Stimulated activated CD8-positive, alpha-beta memory T cell treated with anti-CD3 and anti-CD28 coated beads, Interleukin-4, amount 100 ng/mL, for 4 hours (primary cell): ENCODE measurements around the gene SLC50A1.
A peak's percentile ranks its signal among the peaks of the same experiment; 100 is the strongest.

ENCODE experiments used
- DNase-seq, 2 donors: peaks; one replicate each; pipeline ENCODE4 v3.0.0-alpha.2; 2020; ENCODE audit warnings: low read depth in 2 of 2, low spot score in 1 of 2

Gene SLC50A1, protein sequence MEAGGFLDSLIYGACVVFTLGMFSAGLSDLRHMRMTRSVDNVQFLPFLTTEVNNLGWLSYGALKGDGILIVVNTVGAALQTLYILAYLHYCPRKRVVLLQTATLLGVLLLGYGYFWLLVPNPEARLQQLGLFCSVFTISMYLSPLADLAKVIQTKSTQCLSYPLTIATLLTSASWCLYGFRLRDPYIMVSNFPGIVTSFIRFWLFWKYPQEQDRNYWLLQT

DNA sequence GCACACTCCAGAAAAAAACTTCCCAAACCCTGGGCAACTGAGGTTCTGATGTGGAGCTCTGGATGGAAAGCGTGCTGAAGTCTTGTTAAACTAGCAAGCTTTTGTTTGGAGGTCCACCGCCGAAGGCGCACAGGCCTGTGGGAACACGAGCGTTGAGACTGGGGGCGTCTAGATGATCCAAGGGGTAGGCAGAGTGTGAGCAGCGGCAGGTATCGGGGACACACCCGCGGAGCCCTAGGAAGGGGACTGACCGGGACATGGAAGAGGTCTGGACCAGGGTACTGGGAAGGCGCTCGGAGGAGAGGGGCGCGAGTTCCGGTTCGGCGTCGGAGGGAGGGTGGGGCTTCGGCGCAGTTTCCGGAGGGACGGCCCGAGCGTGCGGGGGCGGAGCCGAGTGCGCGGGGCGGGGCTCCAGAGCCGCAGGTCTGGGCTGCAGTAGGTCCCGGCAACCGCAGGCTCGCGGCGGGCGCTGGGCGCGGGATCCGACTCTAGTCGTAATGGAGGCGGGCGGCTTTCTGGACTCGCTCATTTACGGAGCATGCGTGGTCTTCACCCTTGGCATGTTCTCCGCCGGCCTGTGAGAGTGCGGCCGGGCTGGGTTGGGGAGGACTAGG lies at the start of gene SLC50A1:
Gene SLC50A1, plus strand, starts transcription at position 438 of the 614 bp plus-strand sequence. Its CDS starts 60 bp downstream, at position 498.
- peak; percentile 73 to 82 for DNase-seq

GRCh38 chr1:155086128-155086741 lies 49.4 kb upstream of the SLC50A1 start:
- DNase-seq: peak; percentile 51 to 57

- DNase-seq: no peak
These were observed 48.7 kb upstream of the SLC50A1 start for GRCh38 chr1:155086856-155087535.

GRCh38 chr1:155091071-155092051 lies 44.3 kb upstream of the SLC50A1 start:
- peak; percentile 54 to 69 for DNase-seq

- no peak for DNase-seq
These were observed 43.5 kb upstream of the SLC50A1 start for GRCh38 chr1:155092131-155092530.

DNA sequence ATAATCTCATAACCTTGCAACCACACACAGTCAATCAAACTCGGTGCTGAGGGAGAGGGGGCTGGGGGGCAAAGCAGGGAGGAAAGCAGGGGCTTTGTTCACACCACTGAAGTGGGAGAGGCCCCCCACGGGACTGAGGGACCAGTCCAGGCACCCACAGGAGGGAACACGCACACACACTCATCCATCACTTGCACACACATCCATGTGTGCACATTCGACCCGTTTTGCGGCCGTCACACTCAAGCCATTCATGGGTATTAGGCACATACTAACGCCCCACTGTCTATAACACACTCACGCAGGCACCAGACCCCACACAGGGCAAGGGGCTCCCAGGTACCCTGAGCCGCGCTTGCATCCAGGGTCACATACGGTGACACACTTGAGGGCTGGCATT lies 43.0 kb upstream of the SLC50A1 start:
- DNase-seq: no peak

DNA sequence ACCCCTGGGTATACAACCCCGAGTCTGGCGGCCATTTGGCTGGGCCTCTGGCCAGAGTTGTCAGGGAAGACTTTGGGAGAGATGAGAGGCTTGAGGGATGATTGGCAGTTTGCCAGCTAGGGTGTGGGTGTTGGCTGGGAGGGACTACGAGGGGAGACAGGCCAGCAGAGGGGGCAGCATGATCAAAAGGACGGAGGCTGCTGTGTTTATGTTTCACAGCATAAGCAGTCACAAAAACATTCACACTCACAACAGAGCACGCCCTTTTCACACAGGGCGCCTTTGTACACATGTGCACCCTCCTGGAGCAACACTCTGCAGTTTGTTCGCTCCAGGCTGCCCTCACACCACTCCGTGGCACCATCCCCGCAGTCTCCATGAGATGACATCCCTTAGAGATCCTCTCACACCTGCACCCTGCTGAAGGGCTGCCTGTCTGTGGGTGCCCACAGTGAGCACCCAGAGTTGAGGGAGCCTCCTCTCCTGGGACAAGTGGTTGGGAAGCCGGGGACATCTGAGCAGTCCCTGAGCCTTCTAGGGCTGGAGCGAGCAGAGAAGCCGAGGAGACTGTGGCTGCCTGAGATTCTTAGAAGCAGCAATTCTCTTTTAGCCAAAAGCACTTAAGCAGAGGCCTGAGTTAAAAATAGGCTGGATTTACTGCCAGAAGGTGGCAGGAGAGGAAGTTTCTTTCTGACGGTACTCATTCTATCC lies 41.6 kb upstream of the SLC50A1 start:
- DNase-seq: no peak

GRCh38 chr1:155094622-155094948 lies 41.1 kb upstream of the SLC50A1 start:
- no peak for DNase-seq

GRCh38 chr1:155099331-155099730 lies 36.3 kb upstream of the SLC50A1 start:
- no peak for DNase-seq

DNA sequence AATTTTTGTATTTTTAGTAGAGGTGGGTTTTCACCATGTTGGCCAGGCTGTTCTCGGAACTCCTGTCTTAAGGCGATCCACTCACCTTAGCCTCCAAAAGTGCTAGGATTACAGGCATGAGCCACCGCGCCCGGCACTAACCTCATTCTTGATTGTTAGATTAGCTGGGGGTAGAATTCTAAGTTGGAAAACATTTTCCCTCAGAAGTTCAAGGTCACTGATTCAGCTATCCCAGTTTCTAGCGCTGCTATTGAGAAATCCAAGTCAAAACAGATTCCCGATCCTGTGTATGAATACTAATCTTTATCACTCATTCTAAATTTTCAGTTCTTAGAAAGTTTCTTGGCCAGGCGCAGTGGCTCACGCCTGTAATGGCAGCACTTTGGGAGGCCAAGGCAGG lies 32.3 kb upstream of the SLC50A1 start:
- no peak for DNase-seq

GRCh38 chr1:155104605-155105534 lies 30.8 kb upstream of the SLC50A1 start:
- DNase-seq: no peak

- DNase-seq: no peak
These were observed 30.0 kb upstream of the SLC50A1 start for GRCh38 chr1:155105604-155106011.

DNA sequence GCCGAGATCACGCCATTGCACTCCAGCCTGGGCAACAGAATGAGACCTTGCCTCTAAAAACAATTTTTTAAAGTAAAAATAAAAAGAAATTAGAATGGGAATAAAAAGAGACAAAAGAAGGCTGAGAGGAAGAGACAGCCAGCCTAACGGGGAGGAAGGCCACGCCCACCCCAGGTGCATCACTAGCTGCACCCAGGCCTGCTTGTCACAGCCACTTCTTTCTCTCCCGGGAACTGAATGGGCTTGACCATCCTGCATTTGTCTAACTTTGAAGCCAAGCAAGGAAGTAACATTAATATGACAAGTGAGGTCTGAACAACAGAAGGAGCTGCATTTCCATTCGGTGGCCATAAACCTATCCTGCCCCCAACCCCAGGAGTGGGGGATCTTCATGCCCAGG lies 28.8 kb upstream of the SLC50A1 start:
- no peak for DNase-seq

- no peak for DNase-seq
These were observed 28.1 kb upstream of the SLC50A1 start for GRCh38 chr1:155107309-155108264.

DNA sequence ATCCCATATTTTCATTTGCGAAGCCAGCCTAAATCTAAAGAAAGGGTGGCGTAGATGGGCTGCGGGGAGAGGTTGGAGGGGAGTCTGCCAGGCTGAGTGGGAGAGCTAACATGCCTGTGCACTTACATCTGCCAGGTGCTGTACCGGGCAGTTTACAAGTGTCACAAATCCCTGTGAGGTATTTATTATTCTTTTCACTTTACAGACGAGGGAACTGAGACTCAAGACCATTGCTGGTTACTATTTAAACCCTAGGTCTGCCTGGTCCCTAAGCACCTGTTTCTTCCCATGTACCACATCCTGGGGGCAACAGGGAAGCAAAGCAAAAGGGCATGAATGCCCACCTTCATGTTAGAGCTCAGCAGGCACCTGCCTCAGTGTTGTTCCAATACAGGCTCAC lies 27.4 kb upstream of the SLC50A1 start:
- DNase-seq: no peak

DNA sequence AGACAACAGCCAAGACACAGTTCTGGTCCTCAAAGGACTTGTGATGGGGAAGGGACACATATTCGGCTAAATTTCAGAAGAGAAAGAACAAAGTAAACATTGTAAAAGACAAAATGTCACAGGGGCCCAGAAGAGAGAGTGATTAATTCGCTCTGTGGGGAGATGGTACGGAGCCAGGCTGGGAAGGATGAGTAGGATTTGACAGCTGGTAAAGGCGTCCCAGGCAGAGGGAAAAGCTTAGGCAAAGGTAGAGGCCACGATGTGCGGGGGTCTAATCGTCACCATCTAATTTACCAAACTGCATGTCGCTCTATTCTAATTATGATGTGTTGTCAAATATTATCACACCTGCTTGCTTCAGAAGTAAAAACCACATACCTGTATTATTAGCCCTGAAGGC lies 25.3 kb upstream of the SLC50A1 start:
- DNase-seq: no peak

DNA sequence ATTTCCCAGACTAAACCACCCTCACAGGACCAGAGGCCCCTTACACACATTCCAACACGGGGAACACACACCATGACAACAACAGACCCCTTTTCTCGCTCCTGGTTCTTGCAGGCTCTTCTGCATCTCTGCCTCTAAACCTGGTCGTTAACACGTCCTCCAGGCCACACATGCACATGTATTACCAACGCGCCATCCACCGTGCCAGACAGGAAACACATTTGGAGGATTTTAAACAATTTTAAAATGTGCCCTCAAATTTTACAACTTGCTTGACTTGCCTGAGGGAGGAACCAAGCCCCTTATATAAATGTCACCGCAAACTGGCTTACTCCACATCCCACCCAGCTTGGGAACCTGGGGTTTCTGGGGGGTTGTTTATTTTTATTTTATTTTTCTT lies 24.8 kb upstream of the SLC50A1 start:
- DNase-seq: no peak

DNA sequence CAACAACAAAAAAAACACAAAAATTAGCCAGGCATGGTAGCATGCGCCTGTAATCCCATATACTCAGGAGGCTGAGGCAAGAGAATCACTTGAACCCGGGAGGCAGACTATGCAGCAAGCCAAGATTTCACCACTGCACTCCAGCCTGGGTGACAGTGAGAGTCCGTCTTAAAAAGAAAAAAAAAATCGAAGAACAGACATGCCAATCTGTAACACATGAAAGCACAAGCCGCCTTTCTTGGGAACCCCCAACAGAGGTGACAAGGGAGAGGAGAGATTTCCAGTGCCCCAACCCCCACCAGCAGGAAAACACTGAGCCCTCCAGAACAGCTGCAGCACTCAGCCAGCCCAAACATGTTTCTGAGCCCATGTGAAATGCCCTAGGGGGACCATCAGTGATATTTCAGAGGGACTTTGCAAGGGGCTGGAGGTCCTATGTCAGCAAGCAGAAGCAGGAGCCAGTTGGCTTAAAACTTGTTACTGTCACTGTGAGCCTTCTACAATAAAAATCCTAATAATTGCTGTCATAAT lies 22.1 kb upstream of the SLC50A1 start:
- DNase-seq: no peak
